Muscle layer of colon (tissue), 2 donors: ENCODE measurements around the gene STK16.

Experiments used
- H3K27ac ChIP-seq: one replicate; pipeline ENCODE4 v1.7.0; 2013; ENCODE audit warnings: low read depth, mild to moderate bottlenecking, low read length, moderate library complexity
- H3K27me3 ChIP-seq, 2 donors: one replicate each; pipeline ENCODE4 v1.7.0; 2013; ENCODE audit warnings: low read length in 2 of 2, mild to moderate bottlenecking in 2 of 2; ENCODE audit not compliant: insufficient read depth in 2 of 2, control insufficient read depth in 1 of 2
- H3K36me3 ChIP-seq: one replicate; pipeline ENCODE4 v1.7.0; 2013; ENCODE audit warnings: mild to moderate bottlenecking, low read length; ENCODE audit not compliant: insufficient read depth
- H3K4me1 ChIP-seq: one replicate; pipeline ENCODE4 v1.7.0; 2013; ENCODE audit warnings: mild to moderate bottlenecking, low read length; ENCODE audit not compliant: insufficient read depth
- H3K4me3 ChIP-seq, 2 donors: one replicate each; pipeline ENCODE4 v1.7.0; 2013; ENCODE audit warnings: low read length in 2 of 2, low read depth in 1 of 2, mild to moderate bottlenecking in 1 of 2, moderate library complexity in 1 of 2
- H3K9ac ChIP-seq: one replicate; pipeline ENCODE4 v1.7.0; 2013; ENCODE audit warnings: low read length
- H3K9me3 ChIP-seq: one replicate; pipeline ENCODE4 v1.7.0; 2013; ENCODE audit warnings: mild to moderate bottlenecking, low read length
- donor health status: abdominal sarcoma.
- donor health status: Adenocarcinoma of cecum.

Gene STK16

DNA sequence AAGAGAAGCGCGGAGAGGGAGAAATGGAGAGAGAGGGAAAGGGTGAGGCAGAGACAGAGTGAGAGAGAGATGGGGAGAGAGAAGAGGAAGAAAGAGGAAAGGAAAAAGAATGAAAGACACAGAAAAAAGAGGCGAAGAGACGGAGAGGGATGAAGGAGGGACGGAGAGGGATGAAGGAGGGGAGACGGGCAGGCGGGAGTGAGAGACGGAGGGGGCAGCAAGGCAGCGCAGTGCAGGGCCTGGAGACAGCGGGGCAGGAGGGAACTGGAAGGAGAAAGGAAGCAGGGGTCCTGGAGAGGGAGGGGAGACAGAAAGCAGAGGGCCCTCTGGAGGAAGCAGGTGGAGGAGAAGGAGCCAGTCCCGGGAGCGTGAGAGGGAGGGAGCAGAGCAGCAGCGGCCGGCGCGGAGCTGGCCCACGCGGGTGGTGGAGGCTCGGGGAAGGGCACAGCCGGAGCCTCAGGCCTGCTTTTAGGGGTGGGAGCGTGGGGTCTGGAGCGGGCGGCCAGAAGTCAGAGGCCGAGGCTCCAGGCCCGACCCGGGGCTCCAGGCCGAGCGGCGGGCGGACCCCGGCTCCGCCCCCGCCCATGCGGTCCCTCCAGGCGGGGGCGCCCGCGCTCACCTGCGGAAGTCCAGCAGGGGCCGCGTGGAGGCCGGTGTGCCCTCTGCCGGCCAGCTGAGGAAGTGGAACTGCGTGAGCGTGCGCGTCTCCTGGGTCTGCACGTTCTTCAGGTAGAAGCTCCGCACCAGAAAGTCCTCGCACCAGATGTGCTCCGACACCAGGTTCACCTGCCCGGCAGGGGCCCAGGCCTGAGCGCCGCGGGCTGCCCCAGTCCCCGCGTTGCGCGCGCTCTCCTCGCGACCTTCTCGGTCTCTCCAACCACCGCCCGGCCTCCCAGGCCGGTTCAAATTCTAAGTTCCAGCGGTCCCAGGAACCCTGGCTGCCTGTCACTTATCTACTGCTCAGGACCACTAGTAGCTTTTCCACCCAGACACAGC is 49.4 kb downstream of the STK16 start:
- H3K9ac ChIP-seq: peak overlapping the region; percentile 34
- H3K9me3 ChIP-seq: no peaks in the 10 kb centered on the region
- peaks cover 20% of the 10 kb centered on the region for H3K4me1 ChIP-seq
- H3K27ac ChIP-seq: peak overlapping the region; percentile 58
- no peaks in the 10 kb centered on the region for H3K27me3 ChIP-seq
- no peaks in the 10 kb centered on the region for H3K36me3 ChIP-seq
- H3K4me3 ChIP-seq: peak overlapping the region; percentile 52 to 61

DNA sequence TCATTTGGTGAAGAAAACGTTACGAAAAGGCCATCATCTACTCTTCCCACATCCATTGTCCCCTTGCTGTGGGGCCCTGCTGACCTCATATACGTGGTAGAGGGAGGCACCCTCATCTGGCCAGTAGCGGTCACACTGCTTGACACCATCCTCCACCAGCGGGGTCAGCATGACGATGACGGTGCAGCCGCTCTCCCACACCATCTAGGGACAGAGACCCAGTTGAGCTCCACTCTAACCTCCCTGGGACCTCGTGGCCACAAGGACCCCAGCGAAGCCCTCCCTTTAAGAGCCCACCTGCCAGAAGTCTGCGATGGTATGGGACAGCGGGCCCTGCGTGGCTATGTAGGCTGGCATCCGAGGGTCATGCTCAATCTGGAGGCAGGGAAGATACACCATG is 50.9 kb downstream of the STK16 start:
- Histone ChIP-seq H3K4me1 (peaks cover 14% of the 10 kb centered on the region), H3K9me3 (no peaks in the 10 kb centered on the region), H3K9ac (no peak overlapping the region), H3K27ac (no peak overlapping the region), H3K27me3 (peaks cover 0 to 7% of the 10 kb centered on the region in 2 donors), H3K36me3 (no peaks in the 10 kb centered on the region), H3K4me3 (no peak overlapping the region)

DNA sequence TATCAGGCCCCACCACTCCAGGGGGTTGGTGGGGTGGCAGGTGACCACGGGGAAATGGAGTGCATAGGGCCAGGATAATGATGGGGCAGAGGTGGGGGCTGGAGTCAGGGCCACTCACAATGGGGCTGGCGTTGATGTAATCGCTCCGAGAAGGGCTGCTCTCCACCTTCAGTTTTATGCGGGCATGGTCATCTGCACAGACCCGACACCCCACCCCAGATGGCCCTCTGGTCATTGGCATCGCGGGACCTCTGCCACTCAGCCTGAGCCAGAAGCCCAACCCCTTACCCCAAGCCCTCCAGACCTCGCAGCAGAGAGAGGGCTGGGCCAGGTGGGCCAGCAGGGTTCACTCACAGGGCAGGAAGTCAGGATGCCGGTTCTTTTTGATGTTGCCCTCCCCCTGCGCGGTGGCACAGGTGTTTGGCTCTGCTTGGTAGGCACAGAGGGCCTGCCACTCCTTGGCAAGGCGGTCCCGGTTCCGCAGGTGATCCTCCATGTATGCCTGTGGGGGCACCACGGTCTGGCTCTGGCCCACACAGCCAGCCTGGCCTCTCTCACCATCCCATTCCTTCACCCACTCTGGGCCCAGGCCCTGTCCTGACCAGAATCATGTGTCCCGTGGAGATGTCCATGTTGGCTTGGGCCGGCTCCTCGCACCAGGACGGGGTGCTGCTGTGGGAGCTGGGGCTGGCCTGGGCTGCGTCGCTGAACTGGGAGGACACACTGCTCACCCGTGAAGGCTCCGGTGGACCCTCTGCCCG is 51.5 kb downstream of the STK16 start:
- H3K36me3 ChIP-seq: no peaks in the 10 kb centered on the region

DNA sequence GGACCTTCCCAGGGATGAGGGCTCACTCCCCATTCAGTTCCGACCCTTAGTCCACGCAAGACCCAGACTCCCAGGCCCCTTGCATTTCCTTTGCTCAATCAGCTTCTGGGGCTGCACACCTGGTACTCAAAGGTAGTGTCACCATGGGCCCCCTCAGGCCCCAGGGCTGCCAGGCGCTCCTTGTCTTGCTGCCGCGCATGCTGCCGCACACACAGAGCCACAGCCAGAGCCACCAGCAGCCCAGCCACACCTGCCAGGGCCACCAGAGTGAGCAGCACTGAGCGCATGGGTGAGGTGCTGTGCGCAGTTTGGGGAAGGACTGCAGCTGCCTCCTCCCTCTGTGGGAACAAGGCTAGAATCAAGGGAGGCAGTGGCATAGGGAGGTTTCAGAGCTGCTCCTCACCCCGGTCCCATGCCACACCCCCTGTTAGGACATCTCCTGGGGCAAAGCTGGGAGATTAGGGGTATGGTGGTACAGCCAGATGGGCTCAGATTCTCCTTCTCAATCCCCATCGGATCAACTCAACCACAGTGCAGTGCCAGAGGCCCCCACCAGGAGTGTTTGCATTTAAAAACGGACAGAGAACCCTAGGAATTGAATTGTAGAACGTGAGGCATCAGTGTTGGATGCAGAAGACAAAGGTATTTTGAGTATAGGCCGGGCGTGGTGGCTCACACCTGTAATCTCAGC is 52.6 kb downstream of the STK16 start:
- Histone ChIP-seq H3K4me3 (no peak overlapping the region), H3K36me3 (no peaks in the 10 kb centered on the region), H3K27me3 (peaks cover 0 to 15% of the 10 kb centered on the region in 2 donors), H3K9me3 (no peaks in the 10 kb centered on the region), H3K27ac (no peak overlapping the region), H3K9ac (no peak overlapping the region), H3K4me1 (peaks cover 14% of the 10 kb centered on the region)

More for the DNA sequence above, 51.5 kb downstream of the STK16 start:
- H3K27me3 ChIP-seq: peaks cover 0 to 7% of the 10 kb centered on the region in 2 donors
- peaks cover 14% of the 10 kb centered on the region for H3K4me1 ChIP-seq
- H3K9ac ChIP-seq: no peak overlapping the region
- no peak overlapping the region for H3K4me3 ChIP-seq
- no peak overlapping the region for H3K27ac ChIP-seq
- H3K9me3 ChIP-seq: no peaks in the 10 kb centered on the region

GRCh38 chr2:219298759-219299371 is 53.6 kb downstream of the STK16 start:
- H3K9me3 ChIP-seq: no peaks in the 10 kb centered on the region
- no peak overlapping the region for H3K9ac ChIP-seq
- peaks cover 0 to 15% of the 10 kb centered on the region in 2 donors for H3K27me3 ChIP-seq
- no peak overlapping the region for H3K27ac ChIP-seq
- H3K36me3 ChIP-seq: no peaks in the 10 kb centered on the region
- H3K4me3 ChIP-seq: no peak overlapping the region
- H3K4me1 ChIP-seq: peaks cover 14% of the 10 kb centered on the region

- Histone ChIP-seq H3K9me3 (no peaks in the 10 kb centered on the region), H3K4me3 (no peak overlapping the region), H3K27ac (no peak overlapping the region), H3K36me3 (no peaks in the 10 kb centered on the region), H3K9ac (no peak overlapping the region), H3K27me3 (peaks cover 0 to 15% of the 10 kb centered on the region in 2 donors), H3K4me1 (peaks cover 9% of the 10 kb centered on the region)
These were observed 54.1 kb downstream of the STK16 start for GRCh38 chr2:219299372-219299760.
